GM10248 (cell line): ENCODE data around the gene ACADL.

Source experiments
- CTCF ChIA-PET: fragments of 300-600 bp; sonication (Branson Sonifier 250); formaldehyde crosslinking; extraction: SDS; loops from one replicate; lab custom pipeline; 2021; ENCODE audit warnings: antibody characterized with exemption; lab: Yijun Ruan, JAX
- POLR2A ChIA-PET: fragments of 350-650 bp; sonication (Branson Sonifier 250); formaldehyde crosslinking; extraction: SDS; loops from one replicate; lab custom pipeline; 2020; ENCODE audit warnings: antibody characterized with exemption; lab: Yijun Ruan, JAX
- DNase-seq: peaks from one replicate; pipeline ENCODE4 v3.0.0; 2012; ENCODE audit errors: extremely low spot score
- CTCF ChIP-seq: IDR thresholded peaks from 2 replicates; pipeline ENCODE4 v1.5.1; 2012; ENCODE audit warnings: mild to moderate bottlenecking, low read depth; ENCODE audit errors: extremely low read depth, missing control alignments, control extremely low read depth

ACADL gene

DNA sequence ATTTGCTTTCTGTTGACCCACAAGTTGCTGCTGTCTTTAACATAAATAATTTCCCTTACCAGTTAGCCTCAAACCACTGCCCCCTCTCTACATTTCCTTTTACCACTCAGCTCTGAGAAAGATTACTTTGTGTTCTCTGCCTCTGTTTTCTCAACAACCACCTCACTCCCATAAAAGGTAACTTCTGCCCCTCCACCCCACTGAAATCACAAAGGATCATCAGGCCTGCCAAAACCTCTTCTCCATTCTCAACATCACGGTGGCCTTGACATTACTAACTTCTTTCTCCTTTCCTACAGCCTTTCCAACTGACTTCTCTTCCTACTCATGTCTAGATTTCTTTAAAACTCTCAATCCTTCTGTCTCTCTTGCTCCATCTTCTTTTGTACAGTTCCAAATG, 10.1 kb downstream of the ACADL start:
- no peak for TF ChIP-seq CTCF
- ChIA-PET CTCF (interaction anchor here (1.4 kb wide), 1 partner anchor 10 kb away, joined by 5 read pairs; the partner anchor contains the start of gene ACADL), POLR2A (no interaction called here)
- no peak for DNase-seq

DNA sequence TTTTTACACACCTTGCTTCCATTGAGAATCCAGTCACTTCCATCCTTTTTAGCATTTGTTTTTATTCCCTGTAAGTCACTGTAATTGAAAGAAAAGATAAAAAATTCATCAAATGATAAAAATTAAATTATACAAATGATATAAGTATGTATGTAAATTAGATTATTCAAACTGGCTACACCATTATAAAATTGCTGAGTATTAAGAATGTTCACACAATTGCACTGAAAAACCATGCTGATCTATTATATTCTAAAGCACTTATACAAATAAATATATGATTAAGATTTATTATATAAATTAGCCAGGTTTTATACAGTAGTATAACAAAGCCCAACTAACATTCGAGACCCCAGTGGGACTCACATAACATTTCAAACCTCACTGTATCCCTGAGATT, 15.1 kb downstream of the ACADL start:
- no peak for TF ChIP-seq CTCF
- CTCF ChIA-PET: interaction anchor here (3.4 kb wide), 1 partner anchor 11 kb away, joined by 13 read pairs; no protein-coding TSS in a partner anchor
- no peak for DNase-seq
- POLR2A ChIA-PET: no interaction called here

DNA sequence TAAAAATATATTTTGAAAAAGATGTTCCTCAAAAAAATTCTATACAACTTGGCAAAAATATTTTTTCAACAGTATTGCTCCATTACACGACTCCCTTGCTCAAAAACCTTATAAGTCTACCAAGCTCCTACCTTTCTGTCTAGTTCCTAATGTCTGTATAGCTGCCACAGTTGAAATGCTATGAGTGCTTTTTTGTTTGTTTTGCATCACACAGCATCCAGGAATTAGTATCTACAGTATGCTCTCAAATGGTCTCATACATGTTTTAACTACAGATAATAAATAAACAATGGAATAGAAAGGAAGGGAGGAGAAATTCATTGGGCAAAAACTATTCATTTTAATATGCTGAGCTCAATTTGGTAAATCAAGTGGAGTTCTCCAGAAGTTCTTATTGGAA, 17.3 kb downstream of the ACADL start:
- ChIA-PET CTCF (interaction anchor here (1.0 to 3.4 kb wide), 3 partner anchors 8 to 233 kb away, joined by 3 to 13 read pairs (median 3); no protein-coding TSS in a partner anchor), POLR2A (no interaction called here)
- TF ChIP-seq CTCF: no peak
- no peak for DNase-seq

GRCh38 chr2:210203558-210203957, 21.7 kb downstream of the ACADL start:
- TF ChIP-seq CTCF: no peak
- POLR2A ChIA-PET: no interaction called here
- CTCF ChIA-PET: interaction anchor here (1.2 to 1.6 kb wide), 2 partner anchors 8 to 15 kb away, joined by 4 read pairs; no protein-coding TSS in a partner anchor
- DNase-seq: no peak

GRCh38 chr2:210203147-210203546, 22.1 kb downstream of the ACADL start:
- POLR2A ChIA-PET: no interaction called here
- TF ChIP-seq CTCF: no peak
- DNase-seq: no peak
- CTCF ChIA-PET: interaction anchor here (0.6 to 1.6 kb wide), 2 partner anchors 16 to 192 kb away, joined by 3 to 4 read pairs; no protein-coding TSS in a partner anchor

- POLR2A ChIA-PET: no interaction called here
- no peak for DNase-seq
- CTCF ChIA-PET: interaction anchor here (1.3 to 5.7 kb wide), 8 partner anchors 9 to 865 kb away, joined by 3 to 95 read pairs (median 8); no protein-coding TSS in a partner anchor
- no peak for TF ChIP-seq CTCF
Measured at GRCh38 chr2:210199854-210200253, 25.4 kb downstream of the ACADL start.
